Mucosa of rectum (tissue), 2 donors: ENCODE results near the gene HSPA1B.
"Not testable (repeated sequence)": the region's sequence is repeated elsewhere in the genome, so short reads cannot be mapped to it uniquely, and the experiment has no call there.

Source experiments
- H3K27ac ChIP-seq, 2 donors: one replicate each; pipeline ENCODE4 v1.7.0; 2013; ENCODE audit warnings: inconsistent platforms in 2 of 2, low read depth in 2 of 2, low read length in 2 of 2
- H3K27me3 ChIP-seq, 2 donors: one replicate each; pipeline ENCODE4 v1.7.0; 2013; ENCODE audit warnings: low read length in 2 of 2; ENCODE audit not compliant: control insufficient read depth in 2 of 2, insufficient read depth in 2 of 2
- H3K36me3 ChIP-seq, 2 donors: one replicate each; pipeline ENCODE4 v1.7.0; 2013; ENCODE audit warnings: low read length in 2 of 2; ENCODE audit not compliant: control insufficient read depth in 2 of 2, insufficient read depth in 2 of 2
- H3K4me1 ChIP-seq, 2 donors: one replicate each; pipeline ENCODE4 v1.7.0; 2013; ENCODE audit warnings: low read length in 2 of 2, mild to moderate bottlenecking in 1 of 2; ENCODE audit not compliant: control insufficient read depth in 2 of 2, insufficient read depth in 2 of 2
- H3K4me3 ChIP-seq, 2 donors: one replicate each; pipeline ENCODE4 v1.7.0; 2013; ENCODE audit warnings: low read length in 2 of 2
- H3K9ac ChIP-seq, 2 donors: one replicate each; pipeline ENCODE4 v1.7.0; 2013; ENCODE audit warnings: low read length in 2 of 2, low read depth in 1 of 2, mild to moderate bottlenecking in 1 of 2
- H3K9me3 ChIP-seq, 2 donors: one replicate each; pipeline ENCODE4 v1.7.0; 2013; ENCODE audit warnings: low read length in 2 of 2; ENCODE audit not compliant: control insufficient read depth in 2 of 2
- donor health status: healthy.
- donor health status: Normal muscosa, but diverticular disease.

HSPA1B gene

GRCh38 chr6:31865205-31866118 is 37.9 kb downstream of the HSPA1B start:
- Histone ChIP-seq H3K27ac (no peak overlapping the region), H3K4me1 (peaks cover 9% of the 10 kb centered on the region in 2 donors), H3K27me3 (no peaks in the 10 kb centered on the region), H3K9me3 (no peaks in the 10 kb centered on the region), H3K9ac (no peak overlapping the region), H3K36me3 (peaks cover 45 to 46% of the 10 kb centered on the region in 2 donors), H3K4me3 (no peak overlapping the region)

- H3K27ac ChIP-seq, H3K4me3 ChIP-seq: not testable (repeated sequence)
Observed at GRCh38 chr6:31868658-31868971, 41.1 kb downstream of the HSPA1B start.

GRCh38 chr6:31869343-31869742 is 41.8 kb downstream of the HSPA1B start:
- Histone ChIP-seq H3K4me3 (no peak overlapping the region), H3K9ac (no peak overlapping the region), H3K27ac (no peak overlapping the region), H3K4me1 (peaks cover 3 to 4% of the 10 kb centered on the region in 2 donors), H3K9me3 (no peaks in the 10 kb centered on the region), H3K36me3 (peaks cover 52 to 55% of the 10 kb centered on the region in 2 donors), H3K27me3 (no peaks in the 10 kb centered on the region)

More at GRCh38 chr6:31868658-31868971, 41.1 kb downstream of the HSPA1B start:
- H3K9me3 ChIP-seq, H3K27me3 ChIP-seq, H3K9ac ChIP-seq, H3K4me1 ChIP-seq: not testable (repeated sequence)
- peaks cover 49 to 54% of the 10 kb centered on the region in 2 donors for H3K36me3 ChIP-seq

GRCh38 chr6:31870385-31870921 is 42.9 kb downstream of the HSPA1B start:
- no peak overlapping the region for H3K4me3 ChIP-seq
- peaks cover 53 to 55% of the 10 kb centered on the region in 2 donors for H3K36me3 ChIP-seq

GRCh38 chr6:31871046-31871659 is 43.6 kb downstream of the HSPA1B start:
- Histone ChIP-seq H3K27me3 (no peaks in the 10 kb centered on the region), H3K9ac (no peak overlapping the region), H3K36me3 (peaks cover 52 to 55% of the 10 kb centered on the region in 2 donors), H3K4me1 (peaks cover 17 to 21% of the 10 kb centered on the region in 2 donors), H3K9me3 (no peaks in the 10 kb centered on the region), H3K27ac (no peak overlapping the region), H3K4me3 (no peak overlapping the region)

More at GRCh38 chr6:31870385-31870921, 42.9 kb downstream of the HSPA1B start:
- Histone ChIP-seq H3K27ac (no peak overlapping the region), H3K9me3 (no peaks in the 10 kb centered on the region), H3K27me3 (no peaks in the 10 kb centered on the region), H3K9ac (no peak overlapping the region), H3K4me1 (peaks cover 11 to 14% of the 10 kb centered on the region in 2 donors)

GRCh38 chr6:31874084-31874670 is 46.6 kb downstream of the HSPA1B start:
- no peaks in the 10 kb centered on the region for H3K27me3 ChIP-seq
- peak overlapping the region; percentile 26 to 76 for H3K27ac ChIP-seq
- peak overlapping the region; percentile 14 to 50 for H3K9ac ChIP-seq
- H3K9me3 ChIP-seq, result no peaks in the 10 kb centered on the region
- peaks cover 25 to 32% of the 10 kb centered on the region in 2 donors for H3K4me1 ChIP-seq
- H3K4me3 ChIP-seq, result no peak overlapping the region
- H3K36me3 ChIP-seq, result peaks cover 37 to 42% of the 10 kb centered on the region in 2 donors

- peak overlapping the region in 1 of 2 donors; percentile 59 for H3K9ac ChIP-seq
- peak overlapping the region; percentile 54 to 82 for H3K27ac ChIP-seq
- H3K4me1 ChIP-seq, result peaks cover 31 to 40% of the 10 kb centered on the region in 2 donors
- peaks cover 32 to 42% of the 10 kb centered on the region in 2 donors for H3K36me3 ChIP-seq
- no peaks in the 10 kb centered on the region for H3K9me3 ChIP-seq
- H3K4me3 ChIP-seq, result peak overlapping the region in 1 of 2 donors; percentile 25
- H3K27me3 ChIP-seq, result no peaks in the 10 kb centered on the region
Observed at GRCh38 chr6:31874836-31875572, 47.5 kb downstream of the HSPA1B start.

- Histone ChIP-seq H3K27ac (peak overlapping the region; percentile 54 to 82), H3K4me1 (peaks cover 31 to 46% of the 10 kb centered on the region in 2 donors)
Observed at GRCh38 chr6:31875877-31876276, 48.3 kb downstream of the HSPA1B start.

GRCh38 chr6:31876357-31876756 is 48.8 kb downstream of the HSPA1B start:
- peak overlapping the region; percentile 98 to 99 for H3K27ac ChIP-seq
- peaks cover 34 to 43% of the 10 kb centered on the region in 2 donors for H3K36me3 ChIP-seq
- H3K4me3 ChIP-seq, result peak overlapping the region; percentile 81 to 85
- H3K9me3 ChIP-seq, result no peaks in the 10 kb centered on the region
- peak overlapping the region; percentile 75 to 96 for H3K9ac ChIP-seq
- peaks cover 31 to 46% of the 10 kb centered on the region in 2 donors for H3K4me1 ChIP-seq
- H3K27me3 ChIP-seq, result no peaks in the 10 kb centered on the region

More at GRCh38 chr6:31875877-31876276, 48.3 kb downstream of the HSPA1B start:
- H3K9ac ChIP-seq, result peak overlapping the region in 1 of 2 donors; percentile 59
- H3K36me3 ChIP-seq, result peaks cover 31 to 43% of the 10 kb centered on the region in 2 donors
- no peaks in the 10 kb centered on the region for H3K9me3 ChIP-seq
- no peaks in the 10 kb centered on the region for H3K27me3 ChIP-seq
- peak overlapping the region in 1 of 2 donors; percentile 51 for H3K4me3 ChIP-seq
